HL-60 (cell line): ENCODE measurements around the gene HS1BP3.

ENCODE experiments used
- DNase-seq, 2 experiments: peaks; one replicate each; pipeline ENCODE4 v3.0.0-alpha.2; 2010 to 2020; ENCODE audit warnings: low read depth in 1 of 2, low spot score in 1 of 2
- H3K27ac ChIP-seq: fragments of 250-450 bp; sonication (Bioruptor Pico); replicated peaks from 2 replicates; pipeline ENCODE4 v1.5.1; 2020; ENCODE audit warnings: mild to moderate bottlenecking, moderate library complexity
- H3K27me3 ChIP-seq: fragments of 250-450 bp; sonication (Bioruptor Pico); 2 replicates; pipeline ENCODE4 v1.5.1; 2021; ENCODE audit warnings: mild to moderate bottlenecking, moderate library complexity; ENCODE audit not compliant: insufficient read depth, poor library complexity, severe bottlenecking
- H3K4me3 ChIP-seq: replicated peaks from 2 replicates; pipeline ENCODE4 v1.5.1; 2011; ENCODE audit warnings: mild to moderate bottlenecking, control low read depth, low read length; ENCODE audit not compliant: insufficient read depth
- CTCF ChIP-seq: IDR thresholded peaks from one replicate; pipeline ENCODE4 v1.5.1; 2011; ENCODE audit warnings: low read length, control low read depth, inconsistent platforms; ENCODE audit not compliant: insufficient read depth
- GABPA ChIP-seq: IDR thresholded peaks from 2 replicates; pipeline ENCODE4 v1.6.1; 2012; ENCODE audit warnings: low read depth
- POLR2AphosphoS5 ChIP-seq: IDR thresholded peaks from 2 replicates; pipeline ENCODE4 v1.6.1; 2012; ENCODE audit warnings: low read depth
- REST ChIP-seq: IDR thresholded peaks from 2 replicates; pipeline ENCODE4 v1.6.1; 2012; ENCODE audit warnings: low read depth; ENCODE audit not compliant: insufficient replicate concordance
- SPI1 ChIP-seq: IDR thresholded peaks from 2 replicates; pipeline ENCODE4 v1.6.1; 2012; ENCODE audit warnings: low read depth, mild to moderate bottlenecking, borderline replicate concordance

Gene HS1BP3

GRCh38 chr2:20582600-20583221 lies 68.2 kb downstream of the HS1BP3 start:
- Histone ChIP-seq H3K4me3 (no peak overlapping the region), H3K27ac (no peak overlapping the region), H3K27me3 (no peaks in the 10 kb centered on the region)
- no peak for TF ChIP-seq REST
- TF ChIP-seq GABPA = no peak
- TF ChIP-seq POLR2AphosphoS5 = no peak
- no peak for TF ChIP-seq CTCF
- no peak for TF ChIP-seq SPI1
- no peak for DNase-seq

GRCh38 chr2:20580690-20581437 lies 70.0 kb downstream of the HS1BP3 start:
- TF ChIP-seq CTCF = no peak
- TF ChIP-seq POLR2AphosphoS5 = no peak
- no peak for TF ChIP-seq SPI1
- TF ChIP-seq REST = no peak
- TF ChIP-seq GABPA = no peak
- H3K4me3 ChIP-seq = no peak overlapping the region
- DNase-seq = no peak
- no peak overlapping the region for H3K27ac ChIP-seq
- no peaks in the 10 kb centered on the region for H3K27me3 ChIP-seq

GRCh38 chr2:20579866-20580265 lies 71.0 kb downstream of the HS1BP3 start:
- TF ChIP-seq REST (no peak), SPI1 (no peak)
- Histone ChIP-seq H3K27ac (no peak overlapping the region), H3K4me3 (no peak overlapping the region), H3K27me3 (no peaks in the 10 kb centered on the region)
- DNase-seq = no peak
